ENCODE results near the gene FOXG1. TPM values are rescaled to one million over a fixed set of nuclear protein-coding genes. Genes with fewer than 3 reads are reported as not detected.

Gene FOXG1
- total RNA-seq, 4 donors from 2014 or later: not detected

GRCh38 chr14:28745176-28745575, 21.4 kb upstream of the FOXG1 start:
- intact Hi-C loops (cut with DNase I; ENCODE audit: low total_unique reads): loop anchor here (5.0 kb wide), 1 partner anchor 1772 kb away; no protein-coding TSS in a partner anchor
- no peak for DNase-seq (ENCODE audit: low spot score in 2 of 2)
- 19 to 40% methylated on average over 1 of the region's 1 CpG for WGBS, 2 donors
- TF ChIP-seq CTCF (IDR thresholded peaks at IDR 0.05) (no peak), POLR2A (IDR thresholded peaks at IDR 0.05) (no peak)
- no peak overlapping the region for H3K4me3 ChIP-seq (ENCODE audit: low read depth, poor library complexity, severe bottlenecking)

GRCh38 chr14:28746247-28746646, 20.3 kb upstream of the FOXG1 start:
- no peak overlapping the region for H3K4me3 ChIP-seq (ENCODE audit: low read depth, poor library complexity, severe bottlenecking)
- intact Hi-C loops (cut with DNase I; ENCODE audit: low total_unique reads): loop anchor here (5.0 kb wide), 1 partner anchor 1771 kb away; no protein-coding TSS in a partner anchor
- 61 to 74% methylated on average over 1 of the region's 1 CpG for WGBS, 2 donors
- no peak for DNase-seq (ENCODE audit: low spot score in 2 of 2)
- TF ChIP-seq CTCF (IDR thresholded peaks at IDR 0.05): no peak
- no peak for TF ChIP-seq POLR2A (IDR thresholded peaks at IDR 0.05)

GRCh38 chr14:28751467-28752058, 15.0 kb upstream of the FOXG1 start:
- no peak overlapping the region for H3K4me3 ChIP-seq (ENCODE audit: low read depth, poor library complexity, severe bottlenecking)
- intact Hi-C loops (cut with DNase I; ENCODE audit: low total_unique reads): loop anchor here (5.0 kb wide), 1 partner anchor 1461 kb away; no protein-coding TSS in a partner anchor
- 21 to 29% methylated on average over 5 of the region's 5 CpGs for WGBS, 2 donors
- DNase-seq (ENCODE audit: low spot score in 2 of 2): no peak
- TF ChIP-seq POLR2A (IDR thresholded peaks at IDR 0.05) (no peak), CTCF (IDR thresholded peaks at IDR 0.05) (no peak)

GRCh38 chr14:28754209-28754985, 12.2 kb upstream of the FOXG1 start:
- H3K4me3 ChIP-seq (ENCODE audit: low read depth, poor library complexity, severe bottlenecking): no peak overlapping the region
- intact Hi-C loops (cut with DNase I; ENCODE audit: low total_unique reads): loop anchor here (5.0 kb wide), 1 partner anchor 1458 kb away; no protein-coding TSS in a partner anchor
- DNase-seq (ENCODE audit: low spot score in 2 of 2): no peak
- no peak for TF ChIP-seq CTCF (IDR thresholded peaks at IDR 0.05)
- TF ChIP-seq POLR2A (IDR thresholded peaks at IDR 0.05): no peak
- WGBS, 2 donors: 10 to 12% methylated on average over 9 of the region's 9 CpGs

- DNase-seq (ENCODE audit: low spot score in 2 of 2): no peak
- WGBS, 2 donors: 3 to 6% methylated on average over 14 of the region's 14 CpGs
- no peak for TF ChIP-seq POLR2A (IDR thresholded peaks at IDR 0.05)
- TF ChIP-seq CTCF (IDR thresholded peaks at IDR 0.05): no peak
- intact Hi-C loops (cut with DNase I; ENCODE audit: low total_unique reads): no loop called here
- no peak overlapping the region for H3K4me3 ChIP-seq (ENCODE audit: low read depth, poor library complexity, severe bottlenecking)
Observed at GRCh38 chr14:28755198-28755815, 11.3 kb upstream of the FOXG1 start.
